Breast epithelium (tissue), 4 donors: ENCODE data around the gene CYP4B1. TPM values are rescaled to one million over a fixed set of nuclear protein-coding genes. Genes with fewer than 3 reads are reported as not detected.
"Not testable (repeated sequence)": the region's sequence is repeated elsewhere in the genome, so short reads cannot be mapped to it uniquely, and the experiment has no call there.

Source experiments
- DNase-seq, 2 donors: peaks; one replicate each; pipeline ENCODE4 v3.0.0-alpha.2; 2019; ENCODE audit warnings: low spot score in 2 of 2
- H3K27ac ChIP-seq, 2 donors: fragments of 200-600 bp; sonication (generic) in 1 of 2; one replicate each; pipeline ENCODE4 v1.5.1; 2016 to 2019; ENCODE audit warnings: mild to moderate bottlenecking in 1 of 2
- H3K27me3 ChIP-seq, 2 donors: fragments of 200-600 bp; sonication (generic) in 1 of 2; one replicate each; pipeline versions ENCODE4 v1.5.1 to v1.6.0; 2017 to 2019; ENCODE audit warnings: control low read depth in 1 of 2, mild to moderate bottlenecking in 1 of 2
- H3K36me3 ChIP-seq: fragments of 200-600 bp; one replicate; pipeline ENCODE4 v1.5.1; 2019
- H3K4me1 ChIP-seq, 2 donors: fragments of 200-600 bp; sonication (generic); one replicate each; pipeline ENCODE4 v1.5.1; 2016 to 2019; ENCODE audit warnings: control low read depth in 1 of 2
- H3K4me3 ChIP-seq, 3 donors: fragments of 200-600 bp; sonication (generic); 1 replicate in 2 of 3; 2 replicates in 1 of 3; pipeline ENCODE4 v1.5.1; 2016 to 2019; ENCODE audit warnings: mild to moderate bottlenecking in 3 of 3, moderate library complexity in 2 of 3
- H3K9me3 ChIP-seq, 2 donors: fragments of 200-600 bp; sonication (generic) in 1 of 2; one replicate each; pipeline ENCODE4 v1.5.1; 2016 to 2019; ENCODE audit warnings: control low read depth in 1 of 2
- CTCF ChIP-seq, 3 donors: fragments of 450-650 bp; IDR thresholded peaks; one replicate each; pipeline ENCODE4 v1.5.1; 2016 to 2017; ENCODE audit warnings: antibody characterized with exemption in 3 of 3, mild to moderate bottlenecking in 3 of 3, moderate library complexity in 3 of 3
- POLR2A ChIP-seq: fragments of 450-650 bp; IDR thresholded peaks from one replicate; pipeline ENCODE4 v1.6.1; 2016; ENCODE audit warnings: antibody characterized with exemption, mild to moderate bottlenecking, moderate library complexity
- POLR2AphosphoS5 ChIP-seq, 3 donors: sonication (generic); formaldehyde crosslinking; IDR thresholded peaks; one replicate each; pipeline ENCODE4 v1.6.1; 2017; ENCODE audit warnings: antibody characterized with exemption in 3 of 3
- intact Hi-C: fragments of 100-400 bp; cut with DNase I; formaldehyde crosslinking; loops from one replicate; pipeline ENCODE4 v1.15.1; 2023; ENCODE audit warnings: low total_unique reads
- total RNA-seq, 3 donors: library from RNA; depleted of rRNA; stranded (reverse); fragments of >200 nt; gene quantifications; one replicate each; pipeline ENCODE4 v1.1.0, GENCODE V29; 2016

The CYP4B1 gene
- total RNA-seq, 3 donors from 2014 or later: 58.4 to 882 (median 74.1) TPM

DNA sequence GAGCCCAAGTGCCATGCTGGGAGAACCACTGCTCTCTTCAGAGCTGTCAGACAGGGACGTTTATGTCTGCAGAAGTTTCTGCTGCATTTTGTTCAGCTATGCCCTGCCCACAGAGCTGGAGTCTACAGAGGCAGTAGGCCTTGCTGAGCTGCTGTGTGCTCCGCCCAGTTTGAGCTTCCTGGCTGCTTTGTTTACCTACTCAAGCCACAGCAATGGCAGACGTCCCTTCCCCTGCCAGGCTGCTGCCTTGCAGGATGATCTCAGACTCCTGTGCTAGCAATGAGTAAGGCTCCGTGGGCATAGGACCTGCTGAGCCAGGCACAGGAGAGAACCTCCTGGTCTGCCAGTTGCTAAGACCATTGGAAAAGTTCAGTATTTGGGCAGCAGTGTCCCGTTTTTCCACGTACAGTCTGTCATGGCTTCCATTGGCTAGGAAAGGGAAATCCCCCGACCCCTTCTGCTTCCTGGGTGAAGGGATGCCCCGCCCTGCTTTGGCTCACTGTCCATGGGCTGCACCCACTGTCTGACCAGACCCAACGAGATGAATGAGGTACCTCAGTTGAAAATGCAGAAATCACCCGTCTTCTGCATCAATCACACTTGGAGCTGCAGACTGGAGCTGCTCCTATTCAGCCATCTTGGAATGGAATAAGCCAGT is 31.9 kb downstream of the CYP4B1 start:
- Histone ChIP-seq H3K27ac (no peak overlapping the region), H3K9me3 (no peaks in the 10 kb centered on the region), H3K4me1 (no peaks in the 10 kb centered on the region), H3K27me3 (no peaks in the 10 kb centered on the region), H3K4me3 (no peak overlapping the region), H3K36me3 (no peaks in the 10 kb centered on the region)
- no peak for DNase-seq
- no peak for TF ChIP-seq POLR2AphosphoS5 (IDR thresholded peaks at IDR 0.05)
- no peak for TF ChIP-seq POLR2A
- no peak for TF ChIP-seq CTCF (IDR thresholded peaks at IDR 0.05)
- intact Hi-C loops: no loop called here

GRCh38 chr1:46835469-46835868 is 36.6 kb downstream of the CYP4B1 start:
- H3K36me3 ChIP-seq, H3K4me3 ChIP-seq, DNase-seq, H3K9me3 ChIP-seq, intact Hi-C loops, H3K4me1 ChIP-seq, H3K27me3 ChIP-seq, H3K27ac ChIP-seq: not testable (repeated sequence)

DNA sequence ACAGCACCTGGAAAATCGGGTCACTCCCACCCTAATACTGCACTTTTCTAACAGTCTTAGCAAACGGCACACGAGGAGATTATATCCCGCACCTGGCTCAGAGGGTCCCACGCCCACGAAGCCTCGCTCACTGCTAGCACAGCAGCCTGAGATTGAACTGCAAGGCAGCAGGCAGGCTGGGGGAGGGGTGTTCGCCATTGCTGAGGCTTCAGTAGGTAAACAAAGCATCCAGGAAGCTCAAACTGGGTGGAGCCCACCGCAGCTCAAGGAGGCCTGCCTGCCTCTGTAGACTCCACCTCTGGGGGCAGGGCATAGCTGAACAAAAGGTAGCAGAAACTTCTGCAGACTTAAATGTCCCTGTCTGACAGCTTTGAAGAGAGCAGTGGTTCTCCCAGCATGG is 47.5 kb downstream of the CYP4B1 start:
- intact Hi-C loops: not testable (repeated sequence)

GRCh38 chr1:46857660-46858065 is 58.8 kb downstream of the CYP4B1 start:
- H3K27ac ChIP-seq, DNase-seq, H3K4me3 ChIP-seq, H3K9me3 ChIP-seq, H3K27me3 ChIP-seq, H3K36me3 ChIP-seq, intact Hi-C loops, H3K4me1 ChIP-seq: not testable (repeated sequence)

More for the DNA sequence above, 47.5 kb downstream of the CYP4B1 start:
- H3K4me1 ChIP-seq, H3K4me3 ChIP-seq, H3K36me3 ChIP-seq, H3K27me3 ChIP-seq, H3K27ac ChIP-seq, H3K9me3 ChIP-seq, DNase-seq: not testable (repeated sequence)

DNA sequence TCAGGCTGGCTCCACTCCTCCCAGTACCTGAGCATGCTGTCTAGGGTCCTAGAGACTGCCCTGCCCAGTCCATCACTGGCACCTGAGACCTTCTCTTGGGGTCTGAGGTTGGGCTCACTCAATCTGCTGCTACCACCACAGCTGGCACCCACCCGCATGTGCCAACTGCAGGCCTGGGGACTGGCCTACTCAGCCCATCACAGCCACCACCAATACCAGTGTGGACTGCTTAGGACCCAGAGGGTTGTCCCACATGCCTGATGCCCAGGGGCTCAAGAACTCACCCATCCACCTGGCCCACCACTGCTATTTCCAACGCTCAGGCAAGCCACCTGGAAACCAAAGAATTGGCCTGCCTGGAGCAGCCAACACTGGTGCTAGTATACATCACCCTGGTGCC is 63.5 kb downstream of the CYP4B1 start:
- Histone ChIP-seq H3K27me3 (no peaks in the 10 kb centered on the region), H3K36me3 (no peaks in the 10 kb centered on the region), H3K9me3 (peaks cover 0 to 14% of the 10 kb centered on the region in 2 donors), H3K4me3 (no peak overlapping the region), H3K4me1 (no peaks in the 10 kb centered on the region), H3K27ac (no peak overlapping the region)
- intact Hi-C loops: loop anchor here (5.0 kb wide), 1 partner anchor 450 kb away; no protein-coding TSS in a partner anchor
- no peak for DNase-seq
- TF ChIP-seq POLR2A (no peak), CTCF (IDR thresholded peaks at IDR 0.05) (no peak), POLR2AphosphoS5 (IDR thresholded peaks at IDR 0.05) (no peak)

Other genes with a start within 250 kb of the CYP4B1 start
- gene KNCN, start 247.4 kb upstream of the CYP4B1 start, total RNA-seq: not detected
- gene MKNK1, start 194.8 kb upstream of the CYP4B1 start, total RNA-seq: 10 to 100 TPM; 34.7 to 51.5 (median 47.2) TPM
- gene MOB3C, start 182.2 kb upstream of the CYP4B1 start, total RNA-seq: 10 to 100 TPM; 10.5 to 14.5 (median 14.1) TPM
- 10 to 100 TPM; 42.3 to 68.8 (median 44.8) TPM for gene ATPAF1, start 130.7 kb upstream of the CYP4B1 start, total RNA-seq
- not detected for gene TEX38, start 127.2 kb upstream of the CYP4B1 start, total RNA-seq
- gene EFCAB14, start 79.9 kb upstream of the CYP4B1 start, total RNA-seq: 100 to 1,000 TPM in 2 of 3 donors, 10 to 100 TPM in 1; 92.8 to 128 (median 106) TPM
- 1 to 10 TPM in 1 of 3 donors, under 1 TPM in 2; 0.29 to 4.6 (median 0.48) TPM for gene CYP4A11, start 142.4 kb downstream of the CYP4B1 start, total RNA-seq
- gene CYP4X1, start 224.6 kb downstream of the CYP4B1 start, total RNA-seq: 100 to 1,000 TPM in 1 of 3 donors, 10 to 100 TPM in 2; 32.6 to 307 (median 46.8) TPM